GM18868 (cell line): ENCODE results near the gene BCAS3.
"Not testable (repeated sequence)": the region's sequence is repeated elsewhere in the genome, so short reads cannot be mapped to it uniquely, and the experiment has no call there.

Experiments
- ATAC-seq: cut with Tn5 transposase; IDR thresholded peaks from one replicate; pipeline ENCODE4 v1.9.1; 2021; ENCODE audit warnings: mild to moderate bottlenecking, moderate library complexity; ENCODE audit not compliant: unreplicated experiment

Gene BCAS3

DNA sequence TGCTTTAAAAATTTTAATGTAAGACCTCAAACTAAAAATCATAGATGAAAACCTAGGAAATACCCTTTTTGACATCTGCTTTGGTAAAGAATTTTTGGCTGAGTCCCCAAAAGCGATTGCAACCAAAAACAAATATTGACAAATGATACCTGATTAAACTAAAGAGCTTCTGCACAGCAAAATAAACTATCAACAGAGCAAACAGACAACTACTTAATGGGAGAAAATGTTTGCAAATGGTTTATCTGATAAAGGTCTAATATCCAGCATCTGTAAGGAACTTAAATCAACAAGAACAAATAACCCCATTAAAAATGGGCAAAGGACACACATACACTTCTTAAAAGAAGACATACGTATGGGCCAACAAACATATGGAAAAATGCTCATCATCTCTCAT, 242.5 kb downstream of the BCAS3 start:
- ATAC-seq = no peak

DNA sequence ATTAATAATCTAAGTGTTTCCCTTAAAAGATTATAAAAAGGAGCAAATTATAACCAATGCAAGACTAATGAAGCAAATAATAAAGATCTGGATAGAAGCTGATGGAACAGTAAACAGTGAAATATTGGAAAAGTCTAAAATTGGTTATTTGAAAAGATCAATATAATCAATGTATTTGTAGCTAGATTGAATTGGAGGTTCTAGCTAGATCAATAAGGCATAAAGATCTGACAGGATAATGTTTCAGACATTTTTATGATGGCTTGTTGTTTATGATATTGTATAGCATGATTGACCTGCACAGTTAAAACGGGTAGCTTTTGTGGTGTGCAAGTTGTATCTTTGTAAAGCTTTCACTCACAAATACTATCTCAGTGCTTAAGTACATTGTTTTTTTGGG, 245.3 kb downstream of the BCAS3 start:
- no peak for ATAC-seq

DNA sequence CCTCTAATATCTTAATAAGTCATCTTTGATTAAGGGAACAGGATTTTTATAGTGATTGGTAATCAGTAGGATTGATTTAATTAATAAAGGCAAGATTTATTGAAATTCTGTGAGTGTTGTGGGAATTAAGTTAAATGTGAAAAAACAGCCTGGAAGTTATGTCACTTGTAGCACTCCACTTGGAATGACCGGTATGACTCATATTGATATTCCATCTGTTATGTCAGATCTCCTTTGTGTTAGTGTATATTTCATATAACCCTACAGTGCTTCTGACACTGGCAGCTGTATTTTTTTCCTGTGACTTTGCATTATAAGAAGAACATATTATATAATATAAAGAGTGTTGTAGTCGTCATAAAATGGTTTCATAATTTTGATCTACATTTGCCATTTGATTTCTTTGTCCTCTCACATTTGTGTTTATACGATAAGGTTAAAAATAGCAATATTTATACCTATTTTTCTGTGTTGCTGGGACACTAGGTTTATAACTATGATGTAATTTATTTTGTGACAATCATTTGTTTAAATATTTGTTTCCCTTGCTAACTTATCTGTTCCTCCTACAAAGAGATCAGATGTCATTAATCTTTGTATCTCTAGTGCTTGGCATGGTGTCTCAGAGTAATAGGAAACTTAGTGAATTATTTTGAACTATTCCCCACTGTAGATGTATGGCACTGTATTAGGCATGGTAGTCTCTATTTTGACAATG, 249.0 kb downstream of the BCAS3 start:
- no peak for ATAC-seq

DNA sequence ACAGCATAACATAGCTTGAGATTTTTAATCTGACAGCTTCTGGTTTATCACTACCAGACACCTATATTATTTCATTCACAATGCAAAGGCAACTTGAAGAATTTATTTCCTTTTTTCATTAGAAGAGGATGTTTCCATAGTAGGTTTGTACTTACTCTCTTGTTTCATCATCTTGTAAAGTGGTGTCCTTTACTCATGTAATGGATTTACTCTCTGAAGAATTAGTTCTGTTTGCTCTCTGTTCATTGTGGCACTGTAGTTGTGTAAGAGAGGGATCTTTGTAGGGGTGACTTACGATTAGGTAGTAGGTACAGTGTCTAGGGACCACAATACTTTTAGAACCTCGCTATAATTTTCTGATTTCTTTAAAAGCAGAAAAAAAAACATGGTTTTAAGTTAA, 256.1 kb downstream of the BCAS3 start:
- ATAC-seq = no peak

DNA sequence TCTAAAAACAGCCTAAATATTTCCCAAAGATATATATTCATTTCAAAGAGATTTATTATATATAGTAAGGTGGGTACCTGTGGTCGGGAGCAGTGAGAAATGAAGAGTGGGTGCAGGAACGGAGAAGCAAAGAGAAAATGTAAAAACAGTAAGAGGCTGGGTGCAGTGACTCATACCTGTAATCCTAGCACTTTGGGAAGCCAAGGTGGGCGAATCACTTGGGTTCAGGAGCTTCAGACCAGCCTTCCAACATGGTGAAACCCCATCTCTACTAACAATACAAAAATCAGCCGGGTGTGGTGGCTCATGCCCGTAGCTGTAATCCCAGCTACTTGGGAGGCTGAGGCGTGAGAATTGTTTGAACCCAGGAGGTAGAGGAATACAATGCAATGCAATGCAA, 257.1 kb downstream of the BCAS3 start:
- ATAC-seq = no peak

DNA sequence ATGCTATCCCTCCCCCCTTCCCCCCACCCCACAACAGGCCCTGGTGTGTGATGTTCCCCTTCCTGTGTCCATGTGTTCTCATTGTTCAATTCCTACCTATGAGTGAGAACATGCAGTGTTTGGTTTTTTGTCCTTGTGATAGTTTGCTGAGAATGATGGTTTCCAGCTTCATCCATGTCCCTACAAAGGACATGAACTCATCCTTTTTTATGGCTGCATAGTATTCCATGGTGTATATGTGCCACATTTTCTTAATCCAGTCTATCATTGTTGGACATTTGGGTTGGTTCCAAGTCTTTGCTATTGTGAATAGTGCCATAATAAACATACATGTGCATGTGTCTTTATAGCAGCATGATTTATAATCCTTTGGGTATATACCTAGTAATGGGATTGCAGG, 258.3 kb downstream of the BCAS3 start:
- ATAC-seq = not testable (repeated sequence)

DNA sequence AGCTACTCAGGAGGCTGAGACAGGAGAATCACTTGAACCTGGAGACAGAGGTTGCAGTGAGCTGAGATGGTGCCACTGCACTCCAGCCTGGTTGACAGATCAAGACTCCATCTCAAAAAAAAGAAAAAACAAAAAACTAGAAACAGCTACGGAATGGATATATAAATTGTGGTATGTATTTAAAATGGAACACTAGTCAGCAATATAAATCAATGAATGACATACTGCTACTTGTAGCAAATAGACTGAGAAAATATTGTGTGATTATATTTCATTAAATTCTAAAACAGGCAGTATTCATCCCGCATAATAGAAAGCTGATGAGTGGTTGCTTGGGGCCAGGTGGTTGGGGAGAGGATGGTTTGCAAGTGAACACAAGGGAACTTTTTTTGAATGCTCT, 261.7 kb downstream of the BCAS3 start:
- ATAC-seq = no peak

DNA sequence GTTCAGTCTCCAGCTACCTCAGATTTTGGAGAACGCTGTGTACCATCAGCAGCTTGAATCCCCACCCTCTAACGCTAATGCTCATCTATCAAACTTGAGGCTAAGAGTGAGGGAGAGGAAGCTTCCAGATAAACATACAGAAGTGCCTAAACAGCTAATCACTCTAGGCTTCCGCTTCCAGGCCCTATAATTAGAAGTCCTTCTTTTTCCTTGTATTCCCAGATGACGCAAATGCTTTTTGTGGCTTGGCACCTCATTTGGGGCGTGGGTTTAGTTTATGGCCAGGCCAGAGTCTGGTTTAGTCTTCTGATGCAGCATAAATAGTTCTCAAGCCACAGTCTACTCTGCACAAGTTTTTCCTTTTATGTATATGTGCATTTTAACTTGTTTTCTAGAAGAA, 263.4 kb downstream of the BCAS3 start:
- no peak for ATAC-seq

DNA sequence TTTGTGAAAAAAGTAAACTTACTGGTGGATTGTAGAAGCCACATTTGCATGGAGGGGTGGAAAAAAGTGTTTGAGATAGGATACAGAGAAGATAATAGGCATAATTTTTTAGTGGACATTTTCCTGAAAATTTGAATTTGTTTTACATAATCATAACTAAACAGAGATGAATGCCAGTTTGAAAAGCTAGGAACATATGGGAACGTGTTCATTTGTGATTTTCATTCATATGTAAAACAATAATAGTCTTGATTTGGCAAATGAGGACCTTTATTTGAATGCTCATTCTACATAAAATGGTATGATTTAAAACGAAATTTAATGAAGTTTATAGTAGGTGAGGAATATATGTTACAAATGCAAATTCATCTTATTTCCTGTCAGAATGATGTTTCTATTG, 263.9 kb downstream of the BCAS3 start:
- no peak for ATAC-seq

DNA sequence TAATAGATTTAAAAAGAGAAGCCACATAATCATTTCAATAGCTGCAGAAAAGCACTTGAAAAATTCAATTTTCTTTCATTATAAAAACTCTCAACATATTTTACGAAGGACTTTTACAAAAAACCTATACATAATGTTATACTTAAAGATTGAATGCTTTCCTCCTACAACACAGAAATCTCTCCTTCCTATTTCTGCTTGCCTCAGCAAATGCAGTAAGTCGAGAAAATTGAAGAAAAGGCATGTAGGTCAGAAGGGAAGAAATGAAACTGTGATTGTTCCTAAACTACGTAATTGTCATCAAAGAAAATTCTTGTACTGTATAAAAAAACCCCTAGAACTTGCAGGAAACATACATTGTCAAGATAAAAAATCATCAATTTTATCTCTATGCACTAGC, 267.1 kb downstream of the BCAS3 start:
- ATAC-seq = no peak

DNA sequence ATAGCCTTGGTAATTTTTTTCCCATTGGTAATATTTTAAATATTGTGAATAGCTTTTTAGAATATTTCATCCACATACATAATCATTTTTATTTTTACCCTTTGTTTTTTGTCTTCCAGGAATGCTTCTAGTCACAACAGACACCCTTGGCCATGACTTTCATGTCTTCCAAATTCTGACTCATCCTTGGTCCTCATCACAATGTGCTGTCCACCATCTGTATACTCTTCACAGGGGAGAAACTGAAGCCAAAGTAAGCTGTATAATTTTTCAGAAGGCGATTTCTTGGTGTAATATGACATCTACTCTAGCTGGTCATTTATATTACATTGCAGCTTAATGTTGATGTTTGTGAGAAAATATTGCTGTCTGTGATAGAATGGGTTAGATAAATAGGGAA, 269.4 kb downstream of the BCAS3 start:
- ATAC-seq = no peak

DNA sequence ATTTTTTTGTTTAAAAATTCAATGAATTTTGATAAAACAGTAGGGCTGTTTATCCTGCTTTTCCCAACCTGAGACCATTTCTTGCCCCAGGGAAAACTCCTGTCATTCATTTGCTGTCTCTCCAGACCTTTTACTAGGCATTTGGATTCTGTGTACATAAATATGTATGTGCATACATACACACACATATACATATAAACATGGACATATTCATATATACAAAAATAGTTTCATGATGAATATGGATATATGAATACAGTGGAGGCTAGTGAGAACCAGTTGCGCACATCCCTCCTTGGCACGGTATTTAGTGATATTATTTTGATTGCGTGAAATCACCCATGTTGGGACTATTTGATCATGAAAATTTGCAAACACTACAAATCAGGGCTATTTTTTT, 269.9 kb downstream of the BCAS3 start:
- ATAC-seq = no peak

DNA sequence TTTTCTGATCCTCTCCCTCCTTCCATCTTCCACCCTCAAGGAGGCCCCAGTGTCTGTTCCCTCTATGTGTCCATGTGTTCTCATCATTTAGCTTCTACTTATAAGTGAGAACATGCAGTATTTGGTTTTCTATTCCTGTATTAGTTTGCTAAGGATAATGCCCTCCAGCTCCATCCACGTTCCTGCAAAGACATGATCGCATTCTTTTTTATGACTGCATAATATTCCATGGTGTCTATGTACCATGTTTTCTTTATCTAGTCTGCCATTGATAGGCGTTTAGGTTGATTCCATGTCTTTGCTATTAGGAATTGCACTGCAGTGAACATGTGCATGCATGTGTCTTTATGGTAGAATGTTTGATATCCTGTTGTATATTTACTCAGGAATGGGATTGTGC, 275.1 kb downstream of the BCAS3 start:
- no peak for ATAC-seq

DNA sequence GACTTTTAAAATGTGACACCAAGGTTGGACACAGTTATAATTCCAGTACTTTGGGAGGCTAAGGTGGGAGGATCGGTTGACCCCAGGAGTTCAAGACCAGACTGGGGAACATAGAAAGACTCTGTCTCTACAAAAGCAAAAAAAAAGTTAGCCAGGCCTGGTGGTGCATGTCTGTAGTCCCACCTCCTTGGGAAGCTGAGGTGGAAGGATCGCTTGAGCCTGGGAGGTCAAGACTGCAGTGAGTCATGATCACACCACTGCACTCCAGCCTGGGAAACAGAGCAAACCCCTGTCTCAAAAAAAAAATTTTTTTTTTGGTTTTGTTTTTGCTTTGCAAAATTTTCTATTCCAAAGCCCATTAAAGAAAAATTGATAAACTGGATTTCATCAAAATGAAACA, 281.4 kb downstream of the BCAS3 start:
- no peak for ATAC-seq

DNA sequence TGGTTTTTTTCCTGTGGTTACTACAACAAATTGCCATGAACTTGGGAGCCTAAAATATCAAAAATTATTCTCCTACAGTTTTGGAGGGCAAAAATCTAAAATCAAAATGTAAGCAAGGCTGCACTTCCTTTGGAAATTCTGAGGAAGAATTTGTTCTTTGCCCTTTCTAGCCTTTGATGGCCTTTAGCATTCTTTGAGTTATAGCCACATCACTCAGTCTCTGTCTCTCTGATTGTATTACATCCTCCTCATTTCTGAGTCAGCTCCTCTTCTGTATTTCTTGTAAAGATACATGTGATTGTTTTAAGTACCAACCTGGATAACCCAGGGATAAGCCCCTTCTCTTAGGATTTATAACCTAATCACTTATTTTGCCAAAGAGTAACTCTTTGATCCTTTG, 282.0 kb downstream of the BCAS3 start:
- ATAC-seq = no peak

DNA sequence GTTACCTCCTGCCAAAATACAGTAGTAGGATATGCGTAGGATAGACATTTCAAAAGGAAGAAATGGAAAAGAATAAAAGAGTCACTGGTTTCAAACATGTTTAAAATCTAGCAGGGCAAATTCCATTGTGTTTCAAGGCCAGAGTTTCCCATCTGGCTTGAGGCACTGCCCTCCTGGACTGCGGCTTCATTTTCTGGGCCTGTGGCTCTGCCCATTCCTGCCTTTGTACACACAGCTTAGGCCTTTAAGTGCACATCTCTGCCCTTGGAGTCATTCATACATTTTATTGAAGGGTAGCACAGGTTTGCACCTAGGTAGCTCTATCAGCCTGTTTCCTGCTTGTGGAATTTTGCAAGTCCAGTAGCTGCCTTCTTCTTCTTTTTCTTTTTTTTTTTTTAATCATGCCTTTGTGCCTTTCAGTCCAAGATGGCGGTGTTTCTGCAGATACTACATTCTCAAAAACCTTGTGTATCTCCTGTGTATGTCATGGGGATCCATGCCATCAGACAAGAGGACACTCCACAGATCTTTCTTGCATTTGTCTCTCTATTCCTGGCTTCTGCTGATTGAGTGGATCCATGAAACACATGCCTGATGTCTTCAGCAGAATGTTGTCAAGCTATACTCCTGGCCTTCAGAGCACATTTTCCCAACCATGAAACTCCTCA, 282.9 kb downstream of the BCAS3 start:
- no peak for ATAC-seq

DNA sequence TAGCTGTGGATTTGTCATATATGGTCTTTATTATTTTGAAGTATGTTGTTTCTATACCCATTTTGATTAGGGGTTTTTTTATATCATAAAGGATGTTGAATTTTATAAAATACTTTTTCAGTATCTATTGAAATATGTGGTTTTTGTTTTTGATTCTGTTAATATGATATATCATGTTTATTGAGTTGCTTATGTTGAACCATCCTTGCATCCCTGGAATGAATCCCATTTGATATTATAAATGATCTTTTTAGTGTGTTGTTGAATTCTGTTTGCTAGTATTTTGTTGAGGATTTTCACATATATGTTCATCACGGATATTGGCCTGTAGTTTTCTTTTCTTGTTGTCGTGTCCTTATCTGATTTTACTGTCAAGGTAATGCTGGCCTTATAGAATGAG, 286.5 kb downstream of the BCAS3 start:
- no peak for ATAC-seq

DNA sequence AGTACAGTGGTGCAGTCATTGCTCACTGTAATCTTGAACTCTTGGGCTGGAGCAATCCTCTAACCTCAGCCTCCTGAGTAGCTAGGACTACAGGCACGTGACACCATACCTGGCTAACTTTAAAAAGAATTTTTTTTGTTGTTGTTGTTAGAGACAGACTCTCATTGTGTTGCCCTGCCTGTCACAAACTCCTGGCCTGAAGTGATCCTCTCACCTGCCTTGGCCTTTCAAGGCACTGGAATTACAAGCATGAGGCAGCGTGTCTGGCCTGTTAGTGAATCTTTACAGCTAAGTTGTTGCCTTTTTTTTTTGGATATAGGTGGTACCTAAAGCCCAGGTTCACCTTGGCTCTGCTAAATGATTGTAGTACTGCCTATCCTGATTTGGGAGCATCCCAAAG, 290.6 kb downstream of the BCAS3 start:
- no peak for ATAC-seq

DNA sequence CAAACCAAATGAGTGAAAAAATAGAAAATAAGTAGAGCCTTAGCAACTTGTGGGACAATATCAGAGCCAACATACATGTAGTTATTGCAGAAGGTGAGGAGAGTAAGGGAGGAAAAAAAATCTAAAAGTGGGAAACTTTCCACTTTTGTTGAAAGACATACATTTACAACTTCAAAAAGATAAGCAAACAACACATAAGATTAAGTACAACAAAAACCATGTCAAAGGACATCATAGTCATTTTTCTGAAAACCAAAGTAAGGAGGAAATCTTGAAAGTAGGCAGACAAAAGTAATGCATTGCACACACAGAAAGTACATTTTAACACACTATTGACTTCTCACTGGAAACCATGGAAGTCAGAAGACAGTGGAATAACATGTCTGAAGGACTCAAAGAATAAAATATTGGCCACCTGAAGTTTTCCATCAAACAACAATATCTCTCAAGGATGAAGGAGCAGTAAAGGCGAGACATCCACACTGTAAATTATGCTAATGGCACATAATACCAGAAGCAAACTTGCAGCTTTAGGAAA, 291.9 kb downstream of the BCAS3 start:
- no peak for ATAC-seq

DNA sequence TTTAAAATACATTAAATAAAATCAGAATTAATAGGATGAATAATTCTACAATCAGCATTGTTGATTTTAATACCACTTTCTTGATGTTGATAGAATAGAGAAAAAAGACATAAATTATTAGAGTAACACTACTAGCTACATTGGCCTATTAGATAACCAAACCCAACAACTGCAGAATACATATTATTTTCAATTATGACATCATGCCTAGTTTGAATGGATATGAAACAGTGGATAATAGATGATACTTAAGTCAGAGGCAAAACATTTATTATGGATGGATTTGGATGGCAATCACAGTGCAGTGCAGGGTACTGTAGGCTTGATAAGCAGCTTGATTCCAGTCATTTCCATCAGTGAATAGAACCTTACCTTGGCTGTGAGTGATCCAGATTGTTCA, 293.1 kb downstream of the BCAS3 start:
- ATAC-seq = no peak

DNA sequence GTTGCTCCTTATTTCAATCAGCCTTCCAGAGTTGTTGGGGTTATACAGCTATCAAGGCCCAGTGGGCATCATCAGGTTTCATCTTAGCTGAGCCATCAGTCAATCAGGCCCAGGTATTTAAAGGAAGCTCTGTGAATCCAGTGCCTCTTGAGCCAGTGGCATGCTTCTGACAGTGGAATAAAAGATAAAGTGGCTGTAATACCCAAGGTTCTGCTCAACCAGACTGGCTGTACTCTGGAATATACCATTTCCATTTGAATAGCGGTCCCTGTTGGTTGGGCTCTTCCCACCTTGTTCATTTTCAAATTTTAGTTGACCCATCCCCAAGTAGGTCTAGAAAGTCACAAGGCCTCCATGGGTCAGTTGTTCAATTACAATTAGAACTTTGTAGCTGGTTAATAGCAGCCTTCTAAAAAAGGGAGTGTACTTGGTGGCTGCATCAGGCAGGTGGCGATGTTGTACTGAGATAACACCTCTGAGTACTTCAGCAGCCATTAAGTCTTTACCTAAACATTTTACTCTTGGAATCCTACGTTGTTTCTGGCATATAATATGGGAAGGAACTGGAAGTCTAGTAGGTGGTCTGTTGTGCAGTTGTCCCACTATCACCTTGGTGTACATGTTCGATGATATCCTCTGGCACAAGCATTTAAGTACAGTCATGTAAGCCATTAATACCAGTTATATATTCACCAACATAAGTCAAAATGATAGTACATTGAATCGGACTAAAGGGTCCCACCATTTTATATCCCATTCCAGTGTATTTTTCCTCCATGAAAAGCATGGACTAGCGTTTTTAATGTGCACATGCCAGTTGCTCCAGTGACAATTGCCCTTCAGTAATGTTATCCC, 294.1 kb downstream of the BCAS3 start:
- no peak for ATAC-seq

DNA sequence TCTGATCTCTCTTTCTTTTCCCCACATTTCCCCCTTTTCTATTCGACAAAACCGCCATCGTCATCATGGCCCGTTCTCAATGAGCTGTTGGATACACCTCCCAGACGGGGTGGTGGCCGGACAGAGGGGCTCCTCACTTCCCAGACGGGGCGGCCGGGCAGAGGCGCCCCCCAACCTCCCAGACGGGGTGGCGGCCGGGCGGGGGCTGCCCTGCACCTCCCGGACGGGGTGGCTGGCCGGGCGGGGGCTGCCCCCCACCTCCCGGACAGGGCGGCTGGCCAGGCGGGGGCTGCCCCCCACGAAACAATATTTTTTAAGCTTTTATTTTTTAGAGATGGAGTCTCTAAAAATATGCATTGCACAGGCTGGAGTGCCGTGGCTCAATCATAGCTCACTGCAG, 299.2 kb downstream of the BCAS3 start:
- ATAC-seq = not testable (repeated sequence)
